GM23338 (cell line): ENCODE measurements around the gene FAXC. TPM values are rescaled to one million over a fixed set of nuclear protein-coding genes. Genes with fewer than 3 reads are reported as not detected.

ENCODE experiments used
- ATAC-seq: fragments of 200-7000 bp; cut with Tn5 transposase; 3 replicates; pipeline ENCODE4 v1.9.1; 2020
- DNase-seq: peaks from one replicate; pipeline ENCODE4 v3.0.0-alpha.2; 2015; ENCODE audit warnings: low spot score
- H2AFZ ChIP-seq: fragments of 200-600 bp; sonication (generic); 2 replicates; pipeline ENCODE4 v1.8.0; 2016; ENCODE audit warnings: antibody characterized with exemption, mild to moderate bottlenecking, moderate library complexity
- H3F3A ChIP-seq: fragments of 200-600 bp; sonication (generic); replicated peaks from 2 replicates; pipeline ENCODE4 v1.8.0; 2017; ENCODE audit warnings: antibody characterized with exemption, mixed run types, low read depth
- H3K27ac ChIP-seq: fragments of 200-600 bp; sonication (generic); 2 replicates; pipeline ENCODE4 v1.6.1; 2016; ENCODE audit warnings: low read depth
- H3K27me3 ChIP-seq: fragments of 200-600 bp; sonication (generic); 2 replicates; pipeline ENCODE4 v1.8.0; 2016; ENCODE audit warnings: mild to moderate bottlenecking, mixed run types, moderate library complexity; ENCODE audit not compliant: insufficient read depth
- H3K36me3 ChIP-seq: fragments of 200-600 bp; sonication (generic); 2 replicates; pipeline ENCODE4 v1.8.0; 2016; ENCODE audit warnings: mild to moderate bottlenecking; ENCODE audit not compliant: insufficient read depth
- H3K4me1 ChIP-seq: fragments of 200-600 bp; sonication (generic); 2 replicates; pipeline ENCODE4 v1.8.0; 2016; ENCODE audit warnings: mild to moderate bottlenecking, moderate library complexity; ENCODE audit not compliant: insufficient read depth
- H3K4me2 ChIP-seq: fragments of 200-600 bp; sonication (generic); 2 replicates; pipeline ENCODE4 v1.7.1; 2017; ENCODE audit warnings: mixed run types
- H3K4me3 ChIP-seq: fragments of 200-600 bp; sonication (generic); 2 replicates; pipeline ENCODE4 v1.6.1; 2016; ENCODE audit warnings: mixed run types
- H3K79me2 ChIP-seq: fragments of 200-600 bp; sonication (generic); replicated peaks from 2 replicates; pipeline ENCODE4 v1.8.0; 2017; ENCODE audit warnings: mild to moderate bottlenecking; ENCODE audit not compliant: insufficient read depth
- H3K9me2 ChIP-seq: fragments of 200-600 bp; sonication (generic); 2 replicates; pipeline ENCODE4 v1.8.0; 2017; ENCODE audit not compliant: insufficient read depth
- H4K20me1 ChIP-seq: fragments of 200-600 bp; sonication (generic); replicated peaks from 2 replicates; pipeline ENCODE4 v1.8.0; 2017; ENCODE audit warnings: mild to moderate bottlenecking; ENCODE audit not compliant: insufficient read depth
- H3K27ac Mint-ChIP-seq: 2 replicates; pipeline ENCODE4 v1.8.0; 2020; ENCODE audit warnings: inconsistent platforms, mild to moderate bottlenecking, moderate library complexity, mixed read lengths
- H3K27me3 Mint-ChIP-seq: 3 replicates; pipeline ENCODE4 v1.8.0; 2022; ENCODE audit warnings: low read depth, mild to moderate bottlenecking, moderate library complexity, mixed read lengths, inconsistent platforms; ENCODE audit not compliant: insufficient read depth, poor library complexity
- H3K36me3 Mint-ChIP-seq: 3 replicates; pipeline ENCODE4 v1.8.0; 2021; ENCODE audit warnings: low read depth, mild to moderate bottlenecking, inconsistent platforms, moderate library complexity, mixed read lengths
- H3K4me1 Mint-ChIP-seq: 3 replicates; pipeline ENCODE4 v1.8.0; 2020; ENCODE audit warnings: mild to moderate bottlenecking, inconsistent platforms, mixed read lengths
- H3K4me3 Mint-ChIP-seq: 3 replicates; pipeline ENCODE4 v1.8.0; 2021; ENCODE audit warnings: moderate library complexity, mild to moderate bottlenecking, inconsistent platforms, mixed read lengths
- H3K9me3 Mint-ChIP-seq: 3 replicates; pipeline ENCODE4 v1.8.0; 2020; ENCODE audit warnings: moderate library complexity, mild to moderate bottlenecking, inconsistent platforms, mixed read lengths
- CREB1 ChIP-seq: fragments of 250-450 bp; sonication (Bioruptor Pico); IDR thresholded peaks from 2 replicates; pipeline ENCODE4 v1.5.0; 2020; ENCODE audit warnings: low read depth, mild to moderate bottlenecking, moderate library complexity
- EZH2 ChIP-seq: fragments of 200-600 bp; sonication (generic); IDR thresholded peaks from one replicate; pipeline ENCODE4 v1.8.0; 2017; ENCODE audit warnings: antibody characterized with exemption, mild to moderate bottlenecking, low read depth; ENCODE audit not compliant: unreplicated experiment
- EZH2phosphoT487 ChIP-seq: fragments of 200-600 bp; sonication (generic); IDR thresholded peaks from one replicate; pipeline ENCODE4 v1.8.1; 2018; ENCODE audit warnings: antibody characterized with exemption; ENCODE audit not compliant: unreplicated experiment
- JUNB ChIP-seq: IDR thresholded peaks from one replicate; pipeline ENCODE4 v1.6.1; 2016; ENCODE audit warnings: antibody characterized with exemption; ENCODE audit not compliant: unreplicated experiment
- NANOG ChIP-seq: IDR thresholded peaks from 2 replicates; pipeline ENCODE4 v1.6.1; 2016; ENCODE audit warnings: antibody characterized with exemption, borderline replicate concordance
- POLR2AphosphoS5 ChIP-seq: IDR thresholded peaks from 2 replicates; pipeline ENCODE4 v1.6.1; 2016; ENCODE audit warnings: antibody characterized with exemption, low read depth
- ZNF114 ChIP-seq: fragments of 250-450 bp; sonication (Bioruptor Pico); IDR thresholded peaks from 2 replicates; pipeline ENCODE4 v1.5.0; 2020; ENCODE audit warnings: mild to moderate bottlenecking, moderate library complexity
- ZNF331 ChIP-seq: fragments of 250-450 bp; sonication (Bioruptor Pico); IDR thresholded peaks from 2 replicates; pipeline ENCODE4 v1.5.0; 2020; ENCODE audit warnings: low read depth, mild to moderate bottlenecking, moderate library complexity
- polyA plus RNA-seq: library from polyadenylated mRNA; unstranded; fragments of >200 nt; fragmentation: Nextera tagmentation; extraction: Ambion mirVana; gene quantifications from 2 replicates; pipeline ENCODE4 v1.2.1, GENCODE V29; 2016
- total RNA-seq: library from RNA; depleted of rRNA; stranded (reverse); fragments of >200 nt; shearing (Covaris generic); gene quantifications from 2 replicates; pipeline ENCODE4 v1.2.3, GENCODE V29; 2014
- TF ChIP-seq, protein P1 (sequence below): IDR thresholded peaks from one replicate; pipeline ENCODE4 v1.6.1; 2018; ENCODE audit warnings: antibody characterized with exemption; ENCODE audit not compliant: unreplicated experiment
- TF ChIP-seq, protein P2 (sequence below), 2 experiments: fragments of 200-600 bp in 1 of 2; sonication (generic) in 1 of 2; conservative IDR thresholded peaks; 2 replicates each; pipeline versions ENCODE4 v1.5.1 to v1.6.1; 2016 to 2017; ENCODE audit warnings: antibody characterized with exemption in 2 of 2, low read depth in 2 of 2, mild to moderate bottlenecking in 2 of 2, moderate library complexity in 1 of 2
- TF ChIP-seq, protein P3 (sequence below): fragments of 250-450 bp; sonication (Bioruptor Pico); IDR thresholded peaks from 2 replicates; pipeline ENCODE4 v1.5.0; 2020; ENCODE audit warnings: mild to moderate bottlenecking, moderate library complexity
- TF ChIP-seq, protein P4 (sequence below): IDR thresholded peaks from 2 replicates; pipeline ENCODE4 v1.6.1; 2016; ENCODE audit warnings: antibody characterized with exemption

FAXC gene
- total and polyA plus RNA-seq, 2 experiments from 2014 or later, result 10.5 to 15.2 TPM

DNA sequence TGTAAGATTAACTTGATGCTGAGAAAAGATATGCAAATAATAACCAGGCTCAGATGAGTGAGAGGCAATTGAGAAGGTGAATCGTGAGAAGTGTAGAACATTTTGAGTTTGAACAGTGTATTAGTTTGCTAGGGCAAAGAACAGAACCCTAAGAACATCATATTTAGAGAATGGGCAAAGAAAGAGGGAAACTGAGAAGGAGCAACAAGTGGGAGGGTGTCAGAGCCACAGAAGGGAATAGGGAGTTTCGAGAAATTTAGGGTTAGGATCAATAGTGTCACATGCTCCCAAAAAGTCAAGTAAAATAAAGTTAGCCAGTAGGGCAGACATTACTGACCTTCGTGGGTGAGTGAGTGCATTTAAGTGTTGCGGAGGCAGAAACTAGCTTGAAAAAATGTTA, 5.5 kb upstream of the FAXC start:
- Histone ChIP-seq H3K36me3 (no peaks in the 10 kb centered on the region), H4K20me1 (no peaks in the 10 kb centered on the region), H3F3A (no peaks in the 10 kb centered on the region), H3K27ac (no peak overlapping the region), H3K27me3 (peaks cover 12% of the 10 kb centered on the region; the same call in 1 of the 2 replicates), H3K4me2 (no peak overlapping the region), H2AFZ (no peak overlapping the region), H3K9me2 (peaks cover 10% of the 10 kb centered on the region), H3K4me3 (no peak overlapping the region), H3K4me1 (peaks cover 11% of the 10 kb centered on the region), H3K79me2 (no peaks in the 10 kb centered on the region)
- no peak for TF ChIP-seq JUNB
- no peak for TF ChIP-seq ZNF114 (CRISPR knock-in tag)
- TF ChIP-seq CREB1 (CRISPR knock-in tag), result no peak
- TF ChIP-seq, protein P1, sequence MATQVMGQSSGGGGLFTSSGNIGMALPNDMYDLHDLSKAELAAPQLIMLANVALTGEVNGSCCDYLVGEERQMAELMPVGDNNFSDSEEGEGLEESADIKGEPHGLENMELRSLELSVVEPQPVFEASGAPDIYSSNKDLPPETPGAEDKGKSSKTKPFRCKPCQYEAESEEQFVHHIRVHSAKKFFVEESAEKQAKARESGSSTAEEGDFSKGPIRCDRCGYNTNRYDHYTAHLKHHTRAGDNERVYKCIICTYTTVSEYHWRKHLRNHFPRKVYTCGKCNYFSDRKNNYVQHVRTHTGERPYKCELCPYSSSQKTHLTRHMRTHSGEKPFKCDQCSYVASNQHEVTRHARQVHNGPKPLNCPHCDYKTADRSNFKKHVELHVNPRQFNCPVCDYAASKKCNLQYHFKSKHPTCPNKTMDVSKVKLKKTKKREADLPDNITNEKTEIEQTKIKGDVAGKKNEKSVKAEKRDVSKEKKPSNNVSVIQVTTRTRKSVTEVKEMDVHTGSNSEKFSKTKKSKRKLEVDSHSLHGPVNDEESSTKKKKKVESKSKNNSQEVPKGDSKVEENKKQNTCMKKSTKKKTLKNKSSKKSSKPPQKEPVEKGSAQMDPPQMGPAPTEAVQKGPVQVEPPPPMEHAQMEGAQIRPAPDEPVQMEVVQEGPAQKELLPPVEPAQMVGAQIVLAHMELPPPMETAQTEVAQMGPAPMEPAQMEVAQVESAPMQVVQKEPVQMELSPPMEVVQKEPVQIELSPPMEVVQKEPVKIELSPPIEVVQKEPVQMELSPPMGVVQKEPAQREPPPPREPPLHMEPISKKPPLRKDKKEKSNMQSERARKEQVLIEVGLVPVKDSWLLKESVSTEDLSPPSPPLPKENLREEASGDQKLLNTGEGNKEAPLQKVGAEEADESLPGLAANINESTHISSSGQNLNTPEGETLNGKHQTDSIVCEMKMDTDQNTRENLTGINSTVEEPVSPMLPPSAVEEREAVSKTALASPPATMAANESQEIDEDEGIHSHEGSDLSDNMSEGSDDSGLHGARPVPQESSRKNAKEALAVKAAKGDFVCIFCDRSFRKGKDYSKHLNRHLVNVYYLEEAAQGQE, result no peak
- TF ChIP-seq, protein P2, sequence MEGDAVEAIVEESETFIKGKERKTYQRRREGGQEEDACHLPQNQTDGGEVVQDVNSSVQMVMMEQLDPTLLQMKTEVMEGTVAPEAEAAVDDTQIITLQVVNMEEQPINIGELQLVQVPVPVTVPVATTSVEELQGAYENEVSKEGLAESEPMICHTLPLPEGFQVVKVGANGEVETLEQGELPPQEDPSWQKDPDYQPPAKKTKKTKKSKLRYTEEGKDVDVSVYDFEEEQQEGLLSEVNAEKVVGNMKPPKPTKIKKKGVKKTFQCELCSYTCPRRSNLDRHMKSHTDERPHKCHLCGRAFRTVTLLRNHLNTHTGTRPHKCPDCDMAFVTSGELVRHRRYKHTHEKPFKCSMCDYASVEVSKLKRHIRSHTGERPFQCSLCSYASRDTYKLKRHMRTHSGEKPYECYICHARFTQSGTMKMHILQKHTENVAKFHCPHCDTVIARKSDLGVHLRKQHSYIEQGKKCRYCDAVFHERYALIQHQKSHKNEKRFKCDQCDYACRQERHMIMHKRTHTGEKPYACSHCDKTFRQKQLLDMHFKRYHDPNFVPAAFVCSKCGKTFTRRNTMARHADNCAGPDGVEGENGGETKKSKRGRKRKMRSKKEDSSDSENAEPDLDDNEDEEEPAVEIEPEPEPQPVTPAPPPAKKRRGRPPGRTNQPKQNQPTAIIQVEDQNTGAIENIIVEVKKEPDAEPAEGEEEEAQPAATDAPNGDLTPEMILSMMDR (conservative IDR thresholded peaks at IDR 0.05; ENCODE audit: low read depth in 2 of 2), result no peak
- no peak for TF ChIP-seq POLR2AphosphoS5
- TF ChIP-seq, protein P3, sequence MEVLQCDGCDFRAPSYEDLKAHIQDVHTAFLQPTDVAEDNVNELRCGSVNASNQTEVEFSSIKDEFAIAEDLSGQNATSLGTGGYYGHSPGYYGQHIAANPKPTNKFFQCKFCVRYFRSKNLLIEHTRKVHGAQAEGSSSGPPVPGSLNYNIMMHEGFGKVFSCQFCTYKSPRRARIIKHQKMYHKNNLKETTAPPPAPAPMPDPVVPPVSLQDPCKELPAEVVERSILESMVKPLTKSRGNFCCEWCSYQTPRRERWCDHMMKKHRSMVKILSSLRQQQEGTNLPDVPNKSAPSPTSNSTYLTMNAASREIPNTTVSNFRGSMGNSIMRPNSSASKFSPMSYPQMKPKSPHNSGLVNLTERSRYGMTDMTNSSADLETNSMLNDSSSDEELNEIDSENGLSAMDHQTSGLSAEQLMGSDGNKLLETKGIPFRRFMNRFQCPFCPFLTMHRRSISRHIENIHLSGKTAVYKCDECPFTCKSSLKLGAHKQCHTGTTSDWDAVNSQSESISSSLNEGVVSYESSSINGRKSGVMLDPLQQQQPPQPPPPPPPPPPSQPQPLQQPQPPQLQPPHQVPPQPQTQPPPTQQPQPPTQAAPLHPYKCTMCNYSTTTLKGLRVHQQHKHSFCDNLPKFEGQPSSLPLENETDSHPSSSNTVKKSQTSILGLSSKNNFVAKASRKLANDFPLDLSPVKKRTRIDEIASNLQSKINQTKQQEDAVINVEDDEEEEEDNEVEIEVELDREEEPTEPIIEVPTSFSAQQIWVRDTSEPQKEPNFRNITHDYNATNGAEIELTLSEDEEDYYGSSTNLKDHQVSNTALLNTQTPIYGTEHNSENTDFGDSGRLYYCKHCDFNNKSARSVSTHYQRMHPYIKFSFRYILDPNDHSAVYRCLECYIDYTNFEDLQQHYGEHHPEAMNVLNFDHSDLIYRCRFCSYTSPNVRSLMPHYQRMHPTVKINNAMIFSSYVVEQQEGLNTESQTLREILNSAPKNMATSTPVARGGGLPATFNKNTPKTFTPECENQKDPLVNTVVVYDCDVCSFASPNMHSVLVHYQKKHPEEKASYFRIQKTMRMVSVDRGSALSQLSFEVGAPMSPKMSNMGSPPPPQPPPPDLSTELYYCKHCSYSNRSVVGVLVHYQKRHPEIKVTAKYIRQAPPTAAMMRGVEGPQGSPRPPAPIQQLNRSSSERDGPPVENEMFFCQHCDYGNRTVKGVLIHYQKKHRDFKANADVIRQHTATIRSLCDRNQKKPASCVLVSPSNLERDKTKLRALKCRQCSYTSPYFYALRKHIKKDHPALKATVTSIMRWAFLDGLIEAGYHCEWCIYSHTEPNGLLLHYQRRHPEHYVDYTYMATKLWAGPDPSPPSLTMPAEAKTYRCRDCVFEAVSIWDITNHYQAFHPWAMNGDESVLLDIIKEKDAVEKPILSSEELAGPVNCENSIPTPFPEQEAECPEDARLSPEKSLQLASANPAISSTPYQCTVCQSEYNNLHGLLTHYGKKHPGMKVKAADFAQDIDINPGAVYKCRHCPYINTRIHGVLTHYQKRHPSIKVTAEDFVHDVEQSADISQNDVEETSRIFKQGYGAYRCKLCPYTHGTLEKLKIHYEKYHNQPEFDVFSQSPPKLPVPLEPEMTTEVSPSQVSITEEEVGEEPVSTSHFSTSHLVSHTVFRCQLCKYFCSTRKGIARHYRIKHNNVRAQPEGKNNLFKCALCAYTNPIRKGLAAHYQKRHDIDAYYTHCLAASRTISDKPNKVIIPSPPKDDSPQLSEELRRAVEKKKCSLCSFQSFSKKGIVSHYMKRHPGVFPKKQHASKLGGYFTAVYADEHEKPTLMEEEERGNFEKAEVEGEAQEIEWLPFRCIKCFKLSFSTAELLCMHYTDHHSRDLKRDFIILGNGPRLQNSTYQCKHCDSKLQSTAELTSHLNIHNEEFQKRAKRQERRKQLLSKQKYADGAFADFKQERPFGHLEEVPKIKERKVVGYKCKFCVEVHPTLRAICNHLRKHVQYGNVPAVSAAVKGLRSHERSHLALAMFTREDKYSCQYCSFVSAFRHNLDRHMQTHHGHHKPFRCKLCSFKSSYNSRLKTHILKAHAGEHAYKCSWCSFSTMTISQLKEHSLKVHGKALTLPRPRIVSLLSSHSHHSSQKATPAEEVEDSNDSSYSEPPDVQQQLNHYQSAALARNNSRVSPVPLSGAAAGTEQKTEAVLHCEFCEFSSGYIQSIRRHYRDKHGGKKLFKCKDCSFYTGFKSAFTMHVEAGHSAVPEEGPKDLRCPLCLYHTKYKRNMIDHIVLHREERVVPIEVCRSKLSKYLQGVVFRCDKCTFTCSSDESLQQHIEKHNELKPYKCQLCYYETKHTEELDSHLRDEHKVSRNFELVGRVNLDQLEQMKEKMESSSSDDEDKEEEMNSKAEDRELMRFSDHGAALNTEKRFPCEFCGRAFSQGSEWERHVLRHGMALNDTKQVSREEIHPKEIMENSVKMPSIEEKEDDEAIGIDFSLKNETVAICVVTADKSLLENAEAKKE (CRISPR knock-in tag), result no peak
- no peak for TF ChIP-seq NANOG
- no peak for TF ChIP-seq EZH2
- TF ChIP-seq ZNF331 (CRISPR knock-in tag), result no peak
- no peak for TF ChIP-seq EZH2phosphoT487
- TF ChIP-seq, protein P4, sequence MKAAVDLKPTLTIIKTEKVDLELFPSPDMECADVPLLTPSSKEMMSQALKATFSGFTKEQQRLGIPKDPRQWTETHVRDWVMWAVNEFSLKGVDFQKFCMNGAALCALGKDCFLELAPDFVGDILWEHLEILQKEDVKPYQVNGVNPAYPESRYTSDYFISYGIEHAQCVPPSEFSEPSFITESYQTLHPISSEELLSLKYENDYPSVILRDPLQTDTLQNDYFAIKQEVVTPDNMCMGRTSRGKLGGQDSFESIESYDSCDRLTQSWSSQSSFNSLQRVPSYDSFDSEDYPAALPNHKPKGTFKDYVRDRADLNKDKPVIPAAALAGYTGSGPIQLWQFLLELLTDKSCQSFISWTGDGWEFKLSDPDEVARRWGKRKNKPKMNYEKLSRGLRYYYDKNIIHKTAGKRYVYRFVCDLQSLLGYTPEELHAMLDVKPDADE, result no peak
- Mint-ChIP-seq H3K9me3 (no peaks in the 10 kb centered on the region), H3K27me3 (peaks cover 9% of the 10 kb centered on the region), H3K4me3 (no peak overlapping the region), H3K4me1 (peaks cover 14% of the 10 kb centered on the region), H3K27ac (no peak overlapping the region), H3K36me3 (no peaks in the 10 kb centered on the region)
- ATAC-seq, result no peak
- DNase-seq, result no peak
